T-cell (primary cell): ENCODE results near the gene OSGIN1. TPM values are rescaled to one million over a fixed set of nuclear protein-coding genes. Genes with fewer than 3 reads are reported as not detected.

Source experiments
- ATAC-seq, 4 experiments: fragments of 200-7000 bp in 3 of 4; fragments of 150-1000 bp in 1 of 4; cut with Tn5 transposase; replicated peaks in 1 of 4; 1 replicate in 3 of 4; 2 replicates in 1 of 4; pipeline ENCODE4 v1.10.0; 2021; ENCODE audit warnings: moderate library complexity in 3 of 4, mild to moderate bottlenecking in 2 of 4, moderate number of reproducible peaks in 1 of 4
- CTCF ChIA-PET, 2 donors: fragments of 300-600 bp; sonication (Branson Sonifier 250); formaldehyde crosslinking; loops; one replicate each; lab custom pipeline; 2022; ENCODE audit warnings: antibody characterized with exemption in 2 of 2; lab: Charles Lee
- POLR2A ChIA-PET, 2 donors: fragments of 300-600 bp; sonication (Branson Sonifier 250); formaldehyde crosslinking; loops; one replicate each; lab custom pipeline; 2022; ENCODE audit warnings: antibody characterized with exemption in 2 of 2; lab: Charles Lee
- DNase-seq, 35 experiments: peaks; one replicate each; pipeline versions ENCODE4 v3.0.0 to v3.0.0-alpha.2; 2013 to 2023
- H3K27ac ChIP-seq: one replicate; pipeline ENCODE4 v1.5.1; 2013; ENCODE audit warnings: low read length
- H3K27me3 ChIP-seq, 2 experiments: replicated peaks in 1 of 2; 1 replicate in 1 of 2; 2 replicates in 1 of 2; pipeline versions ENCODE4 v1.6.1 to v1.7.0; 2013; ENCODE audit warnings: low read length in 1 of 2, mixed read lengths in 1 of 2; ENCODE audit not compliant: control insufficient read depth in 2 of 2, insufficient read depth in 2 of 2; ENCODE audit errors: extremely low read depth in 1 of 2
- H3K36me3 ChIP-seq, 2 donors: 1 replicate in 1 of 2; 2 replicates in 1 of 2; pipeline versions ENCODE4 v1.6.1 to v1.7.0; 2013; ENCODE audit warnings: low read length in 1 of 2; ENCODE audit not compliant: control insufficient read depth in 2 of 2, insufficient read depth in 1 of 2; ENCODE audit errors: extremely low read depth in 1 of 2
- H3K4me1 ChIP-seq, 2 experiments: 1 replicate in 1 of 2; 2 replicates in 1 of 2; pipeline versions ENCODE4 v1.6.1 to v1.7.0; 2013; ENCODE audit warnings: low read length in 2 of 2, mixed read lengths in 1 of 2; ENCODE audit not compliant: insufficient read depth in 2 of 2, control insufficient read depth in 1 of 2; ENCODE audit errors: extremely low read depth in 1 of 2
- H3K4me3 ChIP-seq, 2 donors: 1 replicate in 1 of 2; 2 replicates in 1 of 2; pipeline versions ENCODE4 v1.5.1 to v1.7.0; 2013; ENCODE audit warnings: mild to moderate bottlenecking in 2 of 2, low read length in 1 of 2, moderate library complexity in 1 of 2; ENCODE audit not compliant: control insufficient read depth in 1 of 2; ENCODE audit errors: extremely low read depth in 1 of 2
- H3K9me3 ChIP-seq: 2 replicates; pipeline ENCODE4 v1.7.0; 2013
- H3K27ac Mint-ChIP-seq, 2 donors: one replicate each; pipeline ENCODE4 v1.8.0; 2020 to 2021; ENCODE audit warnings: mild to moderate bottlenecking in 2 of 2, mixed read lengths in 2 of 2
- H3K27me3 Mint-ChIP-seq, 2 donors: one replicate each; pipeline ENCODE4 v1.8.0; 2021 to 2022; ENCODE audit warnings: mixed read lengths in 2 of 2
- H3K36me3 Mint-ChIP-seq: one replicate; pipeline ENCODE4 v1.8.0; 2021; ENCODE audit warnings: mixed read lengths
- H3K4me1 Mint-ChIP-seq, 3 donors: one replicate each; pipeline ENCODE4 v1.8.0; 2020 to 2022; ENCODE audit warnings: mixed read lengths in 3 of 3, mild to moderate bottlenecking in 1 of 3
- H3K4me3 Mint-ChIP-seq, 3 donors: one replicate each; pipeline ENCODE4 v1.8.0; 2020 to 2022; ENCODE audit warnings: mild to moderate bottlenecking in 3 of 3, mixed read lengths in 3 of 3, moderate library complexity in 3 of 3
- H3K9me3 Mint-ChIP-seq, 3 donors: one replicate each; pipeline ENCODE4 v1.8.0; 2020 to 2022; ENCODE audit warnings: mixed read lengths in 3 of 3
- WGBS: methylation state at CpG from one replicate; pipeline ENCODE4 v1.1.5; 2013; ENCODE audit warnings: missing lambda C conversion rate; ENCODE audit not compliant: insufficient coverage; 5-methylcytosine and 5-hydroxymethylcytosine counted together
- total RNA-seq, 35 experiments: library from RNA in 6 of 35; stranded (reverse) in 6 of 35; fragments of 120-200 nt in 1 of 35; gene quantifications; one replicate each; pipeline versions ENCODE4 v1.2.1 to v1.2.4 and lab custom pipeline; 2013 to 2026

OSGIN1 gene
- total RNA-seq, 5 donors from 2014 or later (not counting 1 experiment from before 2014, with no cell fraction given): 0.41 to 2.8 (median 1.1) TPM

DNA sequence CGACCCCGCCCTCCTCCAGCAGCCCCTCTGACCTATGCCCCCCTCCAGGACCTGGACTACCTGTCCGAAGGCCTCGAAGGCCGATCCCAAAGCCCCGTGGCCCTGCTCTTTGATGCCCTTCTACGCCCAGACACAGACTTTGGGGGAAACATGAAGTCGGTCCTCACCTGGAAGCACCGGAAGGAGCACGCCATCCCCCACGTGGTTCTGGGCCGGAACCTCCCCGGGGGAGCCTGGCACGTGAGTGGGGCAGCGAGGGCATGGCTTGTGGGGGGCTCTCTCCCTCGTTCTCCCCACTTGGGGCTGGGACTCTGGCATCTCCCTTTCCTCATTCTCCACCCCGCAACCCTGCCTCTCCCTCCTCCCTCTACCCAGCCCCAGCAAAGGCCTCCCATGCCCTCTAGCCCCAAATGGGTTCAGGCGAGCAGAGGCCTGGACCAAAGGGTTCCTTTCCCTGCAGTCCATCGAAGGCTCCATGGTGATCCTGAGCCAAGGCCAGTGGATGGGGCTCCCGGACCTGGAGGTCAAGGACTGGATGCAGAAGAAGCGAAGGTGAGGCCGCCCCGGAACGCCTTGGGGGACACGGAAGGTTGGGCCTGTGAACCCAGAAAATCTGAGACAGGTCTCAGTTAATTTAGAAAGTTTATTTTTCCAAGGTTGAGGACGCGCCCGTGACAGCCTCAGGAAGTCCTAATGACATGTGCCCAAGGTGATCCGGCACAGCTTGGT, 7.6 kb downstream of the OSGIN1 start:
- Histone ChIP-seq H3K36me3 (no peaks in the 10 kb centered on the region), H3K4me1 (peaks cover 0 to 5% of the 10 kb centered on the region in 2 experiments), H3K4me3 (no peak overlapping the region), H3K27ac (no peak overlapping the region), H3K9me3 (no peaks in the 10 kb centered on the region), H3K27me3 (peaks cover 0 to 15% of the 10 kb centered on the region in 2 experiments)
- DNase-seq: no peak
- WGBS: 90% methylated on average over 26 of the region's 29 CpGs
- Mint-ChIP-seq H3K4me1 (no peaks in the 10 kb centered on the region), H3K36me3 (no peaks in the 10 kb centered on the region), H3K9me3 (no peaks in the 10 kb centered on the region), H3K4me3 (no peak overlapping the region), H3K27ac (no peak overlapping the region), H3K27me3 (peaks cover 0 to under 1% of the 10 kb centered on the region in 2 donors)
- POLR2A ChIA-PET: no interaction called here
- CTCF ChIA-PET: interaction anchor here in 1 of 2 donors (1.1 kb wide), 1 partner anchor 226 kb away, joined by 3 read pairs; the partner anchor contains the start of gene TAF1C
- ATAC-seq: no peak

GRCh38 chr16:83961591-83961990, 8.6 kb downstream of the OSGIN1 start:
- H3K9me3 Mint-ChIP-seq: no peaks in the 10 kb centered on the region
- ATAC-seq (no peak), DNase-seq (no peak)
- no peaks in the 10 kb centered on the region for H3K4me1 Mint-ChIP-seq
- Histone ChIP-seq H3K4me1 (peaks cover 0 to 4% of the 10 kb centered on the region in 2 experiments), H3K27ac (no peak overlapping the region), H3K36me3 (no peaks in the 10 kb centered on the region), H3K9me3 (no peaks in the 10 kb centered on the region), H3K27me3 (peaks cover 0 to 10% of the 10 kb centered on the region in 2 experiments), H3K4me3 (no peak overlapping the region)
- H3K27ac Mint-ChIP-seq: no peak overlapping the region
- no CpG with 5 or more reads among the region's 5 CpGs for WGBS
- H3K27me3 Mint-ChIP-seq: no peaks in the 10 kb centered on the region
- H3K36me3 Mint-ChIP-seq: no peaks in the 10 kb centered on the region
- H3K4me3 Mint-ChIP-seq: no peak overlapping the region
- ChIA-PET POLR2A (interaction anchor here in 1 of 2 donors (0.7 kb wide), 1 partner anchor 15 kb away, joined by 3 read pairs; no protein-coding TSS in a partner anchor), CTCF (no interaction called here)

DNA sequence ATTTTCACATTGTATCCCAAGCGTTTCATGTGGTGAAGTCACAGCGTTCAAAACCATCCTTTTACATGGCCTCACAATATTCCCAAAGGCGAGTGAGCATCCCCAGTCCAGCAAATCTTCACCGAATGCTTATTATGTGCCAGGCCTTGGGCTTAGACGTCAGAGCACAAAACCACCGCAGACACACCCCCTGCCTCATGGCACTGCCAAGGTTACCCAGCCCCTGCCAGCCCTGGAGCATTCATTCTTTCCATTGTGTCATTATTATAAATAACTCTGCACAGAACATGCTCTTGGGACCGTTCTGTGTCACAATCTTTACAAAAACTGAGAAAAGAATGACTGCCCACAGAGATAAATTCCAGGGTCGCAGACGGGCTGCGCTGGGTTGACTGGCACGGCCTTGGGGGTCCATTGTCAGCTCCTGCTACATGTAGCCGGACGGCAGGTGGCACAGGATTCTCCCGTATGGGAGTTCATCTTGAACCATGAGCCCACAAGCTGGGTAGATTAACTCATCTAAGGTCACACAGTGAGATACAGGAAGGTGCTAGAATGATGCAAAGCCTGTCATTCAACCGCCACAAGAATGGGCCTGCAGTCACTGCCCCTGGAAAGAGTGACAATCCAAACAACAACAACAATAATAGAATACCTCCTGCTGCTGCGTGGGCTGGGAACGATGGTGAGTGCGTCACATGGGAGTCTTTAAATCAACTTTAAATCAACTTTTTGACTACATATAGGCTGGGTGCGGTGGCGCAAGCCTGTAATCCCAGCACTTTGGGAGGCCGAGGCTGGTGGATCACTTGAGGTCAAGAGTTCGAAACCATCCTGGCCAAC, 10.5 kb downstream of the OSGIN1 start:
- H3K27me3 Mint-ChIP-seq: peaks cover 3 to 4% of the 10 kb centered on the region in 2 donors
- CTCF ChIA-PET: no interaction called here
- H3K36me3 ChIP-seq: no peaks in the 10 kb centered on the region

GRCh38 chr16:83964684-83965443, 11.8 kb downstream of the OSGIN1 start:
- Mint-ChIP-seq H3K4me1 (peaks cover 0 to 7% (median 2%) of the 10 kb centered on the region in 3 donors), H3K9me3 (no peaks in the 10 kb centered on the region), H3K36me3 (no peaks in the 10 kb centered on the region), H3K4me3 (no peak overlapping the region), H3K27me3 (peaks cover 4 to 9% of the 10 kb centered on the region in 2 donors), H3K27ac (no peak overlapping the region)
- peaks cover 0 to 3% of the 10 kb centered on the region in 2 experiments for H3K4me1 ChIP-seq
- ChIA-PET CTCF (no interaction called here), POLR2A (no interaction called here)
- DNase-seq (no peak), ATAC-seq (no peak)
- no peaks in the 10 kb centered on the region for H3K9me3 ChIP-seq
- H3K4me3 ChIP-seq: no peak overlapping the region
- 88% methylated on average over 25 of the region's 26 CpGs for WGBS
- peaks cover 0 to 22% of the 10 kb centered on the region in 2 experiments for H3K27me3 ChIP-seq
- H3K36me3 ChIP-seq: no peaks in the 10 kb centered on the region
- H3K27ac ChIP-seq: no peak overlapping the region

More for the DNA sequence above, 10.5 kb downstream of the OSGIN1 start:
- Mint-ChIP-seq H3K36me3 (no peaks in the 10 kb centered on the region), H3K4me1 (peaks cover 0 to 3% (median 2%) of the 10 kb centered on the region in 3 donors), H3K9me3 (no peaks in the 10 kb centered on the region), H3K4me3 (no peak overlapping the region), H3K27ac (no peak overlapping the region)
- no peak overlapping the region for H3K27ac ChIP-seq
- 87% methylated on average over 20 of the region's 22 CpGs for WGBS
- DNase-seq (no peak), ATAC-seq (no peak)
- POLR2A ChIA-PET: no interaction called here
- peaks cover 0 to 12% of the 10 kb centered on the region in 2 experiments for H3K27me3 ChIP-seq
- H3K4me1 ChIP-seq: no peaks in the 10 kb centered on the region
- no peak overlapping the region for H3K4me3 ChIP-seq
- H3K9me3 ChIP-seq: no peaks in the 10 kb centered on the region

- 92% methylated on average over 34 of the region's 36 CpGs for WGBS
- Histone ChIP-seq H3K36me3 (no peaks in the 10 kb centered on the region), H3K4me1 (peaks cover 0 to 3% of the 10 kb centered on the region in 2 experiments), H3K27ac (no peak overlapping the region), H3K27me3 (peaks cover 0 to 29% of the 10 kb centered on the region in 2 experiments), H3K4me3 (no peak overlapping the region), H3K9me3 (no peaks in the 10 kb centered on the region)
- Mint-ChIP-seq H3K27ac (no peak overlapping the region), H3K27me3 (peaks cover 4 to 17% of the 10 kb centered on the region in 2 donors), H3K4me3 (no peak overlapping the region), H3K9me3 (no peaks in the 10 kb centered on the region), H3K4me1 (peaks cover 0 to 7% (median 2%) of the 10 kb centered on the region in 3 donors), H3K36me3 (no peaks in the 10 kb centered on the region)
- CTCF ChIA-PET: no interaction called here
- no peak for DNase-seq
- POLR2A ChIA-PET: no interaction called here
- ATAC-seq: no peak
Observed at GRCh38 chr16:83965444-83966152, 12.6 kb downstream of the OSGIN1 start.
